ENCODE results near the gene DHX9. TPM values are rescaled to one million over a fixed set of nuclear protein-coding genes. Genes with fewer than 3 reads are reported as not detected.

The DHX9 gene
- total and polyA plus RNA-seq, 9 of the 15 experiments (the other 6 are each of a cell fraction or from before 2014, with no cell fraction given) = 100 to 409 (median 294) TPM

DNA sequence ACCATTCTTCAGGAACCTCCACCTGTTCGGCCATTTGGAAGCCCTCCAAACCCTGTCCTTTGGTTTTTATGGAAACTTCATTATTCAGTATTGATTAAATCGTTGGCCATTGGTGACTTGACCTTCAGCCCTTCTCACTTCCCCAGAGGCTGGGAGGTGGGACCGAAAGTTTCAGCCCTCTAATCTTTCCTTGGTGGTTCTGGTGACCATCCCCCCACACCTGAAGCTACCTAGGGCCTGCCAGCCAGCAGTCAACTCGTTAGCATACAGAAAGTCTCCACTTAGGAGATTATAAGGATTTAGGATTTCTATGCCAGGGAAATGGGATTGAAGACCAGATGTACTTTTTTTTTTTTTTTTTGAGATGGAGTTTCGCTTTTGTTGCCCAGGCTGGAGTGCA, 6.7 kb downstream of the DHX9 start:
- Histone ChIP-seq H3K4me3 (no peak overlapping the region), H2AFZ (ENCODE audit: low read depth, low read length) (no peak overlapping the region), H3K9me3 (replicated peaks; ENCODE audit: control insufficient read depth, insufficient read depth, low read depth, low read length) (no peaks in the 10 kb centered on the region), H3K36me3 (ENCODE audit: control insufficient read depth, insufficient read depth, low read length) (peaks cover 98% of the 10 kb centered on the region), H4K20me1 (replicated peaks; ENCODE audit: control insufficient read depth, insufficient read depth, low read length) (peaks cover 56% of the 10 kb centered on the region), H3K9me1 (ENCODE audit: control insufficient read depth, insufficient read depth, low read length) (peaks cover 7% of the 10 kb centered on the region), H3K4me1 (replicated peaks in 1 of 2; ENCODE audit: control insufficient read depth in 2 of 2, insufficient read depth in 2 of 2, low read length in 2 of 2) (peaks cover 0 to 10% of the 10 kb centered on the region in 2 experiments; a peak in 4 of 5 replicates), H3K79me2 (ENCODE audit: control insufficient read depth, insufficient read depth, low read length) (peaks cover 100% of the 10 kb centered on the region), H3K27ac (ENCODE audit: extremely low read depth, low read depth, low read length) (no peak overlapping the region), H3K9ac (ENCODE audit: insufficient read depth in 1 of 2, low read depth in 2 of 2, low read length in 2 of 2) (no peak overlapping the region), H3K27me3 (ENCODE audit: control insufficient read depth in 2 of 2, insufficient read depth in 2 of 2, low read length in 2 of 2) (no peaks in the 10 kb centered on the region), H3K4me2 (ENCODE audit: insufficient read depth, low read length) (no peak overlapping the region)
- no TSS peak for BruUV-seq (replicated peaks)
- FAIRE-seq (no peak), ATAC-seq (no peak), DNase-seq (ENCODE audit: extremely low read depth in 1 of 4, low spot score in 3 of 4) (no peak)
- TF ChIP-seq CREM (IDR thresholded peaks at IDR 0.05; ENCODE audit: low read depth) = no peak
- no peak for TF ChIP-seq GABPA (tag; conservative IDR thresholded peaks at IDR 0.05; ENCODE audit: low read depth)
- 0 out of 2 replicates have a peak, but pooled peaks have one; percentile 14 for TF ChIP-seq POLR2AphosphoS5 (IDR thresholded peaks at IDR 0.05; ENCODE audit: control insufficient read depth, insufficient read depth, low read depth, low read length)
- 0 out of 2 replicates have a peak, but pooled peaks have one; percentile 32 for TF ChIP-seq SUPT5H (IDR thresholded peaks at IDR 0.05)
- TF ChIP-seq RBFOX2 (IDR thresholded peaks at IDR 0.05; ENCODE audit: low read depth, low read length) = peak; percentile 41; the same call in 1 of the 2 replicates
- intact Hi-C loops (cut with micrococcal nuclease) = no loop called here
- POLR2A ChIA-PET = interaction anchor here (1.5 to 2.3 kb wide), 2 partner anchors 8 to 15 kb away, joined by 3 to 7 read pairs; no protein-coding TSS in a partner anchor
- 83% methylated on average over 4 of the region's 5 CpGs for WGBS (ENCODE audit: insufficient coverage, low coverage, missing lambda C conversion rate)
- CTCF ChIA-PET (ENCODE audit: low intra/inter-chr PET ratio) = no interaction called here
- in situ Hi-C loops (cut with MboI) = no loop called here

DNA sequence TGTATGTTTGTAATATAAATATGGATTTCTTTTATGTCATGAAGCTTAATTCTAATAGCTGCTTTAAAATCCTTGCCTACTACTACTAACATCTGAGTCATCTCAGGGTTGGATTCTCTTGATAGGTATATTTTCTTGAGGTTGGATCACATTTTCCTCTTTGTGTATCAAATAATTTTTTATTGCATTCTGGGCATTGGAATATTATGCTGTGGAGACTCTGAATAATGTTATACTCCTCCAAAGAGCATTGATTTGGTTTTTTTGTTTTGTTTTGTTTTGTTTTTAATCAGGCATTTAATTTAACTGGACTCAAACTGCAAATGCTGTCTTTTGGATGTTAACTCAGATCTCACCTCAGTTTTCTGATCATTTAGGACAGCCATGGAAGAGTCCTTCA, 8.0 kb downstream of the DHX9 start:
- DNase-seq (ENCODE audit: extremely low read depth in 1 of 4, low spot score in 3 of 4) = no peak
- Histone ChIP-seq H3K4me2 (ENCODE audit: insufficient read depth, low read length) (no peak overlapping the region), H3K27ac (ENCODE audit: extremely low read depth, low read depth, low read length) (no peak overlapping the region), H3K4me1 (replicated peaks in 1 of 2; ENCODE audit: control insufficient read depth in 2 of 2, insufficient read depth in 2 of 2, low read length in 2 of 2) (peaks cover 0 to 9% of the 10 kb centered on the region in 2 experiments; a peak in 4 of 5 replicates), H3K9me3 (replicated peaks; ENCODE audit: control insufficient read depth, insufficient read depth, low read depth, low read length) (no peaks in the 10 kb centered on the region), H4K20me1 (replicated peaks; ENCODE audit: control insufficient read depth, insufficient read depth, low read length) (peaks cover 44% of the 10 kb centered on the region), H3K36me3 (ENCODE audit: control insufficient read depth, insufficient read depth, low read length) (peaks cover 99% of the 10 kb centered on the region), H3K27me3 (ENCODE audit: control insufficient read depth in 2 of 2, insufficient read depth in 2 of 2, low read length in 2 of 2) (no peaks in the 10 kb centered on the region), H3K9me1 (ENCODE audit: control insufficient read depth, insufficient read depth, low read length) (peaks cover 7% of the 10 kb centered on the region), H3K4me3 (no peak overlapping the region), H3K9ac (ENCODE audit: insufficient read depth in 1 of 2, low read depth in 2 of 2, low read length in 2 of 2) (0 out of 4 replicates have a peak overlapping the region, but pooled peaks of 1 of the 2 experiments have one; percentile 4), H2AFZ (ENCODE audit: low read depth, low read length) (no peak overlapping the region), H3K79me2 (ENCODE audit: control insufficient read depth, insufficient read depth, low read length) (peaks cover 100% of the 10 kb centered on the region)
- CTCF ChIA-PET (ENCODE audit: low intra/inter-chr PET ratio) = no interaction called here
- TF ChIP-seq NR2C1 (IDR thresholded peaks at IDR 0.05) = 0 out of 2 replicates have a peak, but pooled peaks have one; percentile 5
- no peak for TF ChIP-seq NR2C1 (tag; IDR thresholded peaks at IDR 0.05)
- no peak for TF ChIP-seq BMI1 (IDR thresholded peaks at IDR 0.05; ENCODE audit: low read length)
- peak; percentile 57; the same call in 1 of the 2 replicates for TF ChIP-seq ZZZ3 (IDR thresholded peaks at IDR 0.05)
- POLR2A ChIA-PET = interaction anchor here (0.7 to 2.3 kb wide), 3 partner anchors 14 to 28 kb away, joined by 3 to 7 read pairs (median 3); no protein-coding TSS in a partner anchor
- no TSS peak for BruUV-seq (replicated peaks)
- intact Hi-C loops (cut with micrococcal nuclease) (no loop called here), in situ Hi-C loops (cut with MboI) (no loop called here)
- no peak for ATAC-seq
- FAIRE-seq = no peak

Data from K562 (cell line).